ENCODE data around the gene NKIRAS1.
"Not testable (repeated sequence)": the region's sequence is repeated elsewhere in the genome, so short reads cannot be mapped to it uniquely, and the experiment has no call there.

NKIRAS1 gene

DNA sequence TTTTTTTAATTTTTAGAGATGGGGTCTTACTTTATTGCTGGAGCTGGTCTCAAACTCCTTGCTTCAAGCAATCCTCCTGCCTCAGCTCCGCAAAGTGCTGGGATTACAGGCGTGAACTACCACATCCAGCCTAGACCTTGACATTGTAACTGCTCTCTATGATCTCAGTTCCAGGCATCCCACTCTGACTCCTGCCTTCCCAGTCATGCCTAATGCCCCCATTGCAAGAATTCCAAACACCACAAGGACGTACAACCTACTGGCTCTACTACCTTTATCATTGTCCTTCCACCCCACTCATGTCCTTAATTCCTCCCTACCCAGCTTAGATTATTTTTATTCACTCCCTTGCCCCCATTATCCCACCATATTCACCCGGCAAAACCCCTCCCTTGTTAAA, 21.6 kb downstream of the NKIRAS1 start:
- no peak for DNase-seq

- DNase-seq = no peak
Observed at GRCh38 chr3:23894254-23895061, 22.3 kb downstream of the NKIRAS1 start.

DNA sequence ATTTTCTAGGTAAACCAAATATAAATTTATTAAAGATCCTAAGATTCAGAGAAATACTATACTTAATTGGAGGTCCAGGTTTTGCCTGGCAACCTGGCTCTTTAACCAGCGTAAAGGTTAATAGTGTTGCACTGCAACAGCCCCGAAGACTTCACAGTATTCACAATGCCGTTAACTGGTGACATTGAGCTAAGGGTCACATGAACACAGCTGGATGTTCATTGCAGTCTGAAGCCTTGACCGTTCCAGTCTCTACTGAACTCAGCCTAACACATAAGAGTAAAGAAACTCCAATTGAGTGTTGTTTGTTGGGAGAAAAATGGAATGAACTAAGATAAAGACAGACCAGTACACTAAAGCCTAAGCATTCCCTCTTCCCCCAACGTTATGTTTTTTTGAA, 26.8 kb downstream of the NKIRAS1 start:
- no peak for DNase-seq

- no peak for DNase-seq
Observed at GRCh38 chr3:23889386-23889785, 27.4 kb downstream of the NKIRAS1 start.

DNA sequence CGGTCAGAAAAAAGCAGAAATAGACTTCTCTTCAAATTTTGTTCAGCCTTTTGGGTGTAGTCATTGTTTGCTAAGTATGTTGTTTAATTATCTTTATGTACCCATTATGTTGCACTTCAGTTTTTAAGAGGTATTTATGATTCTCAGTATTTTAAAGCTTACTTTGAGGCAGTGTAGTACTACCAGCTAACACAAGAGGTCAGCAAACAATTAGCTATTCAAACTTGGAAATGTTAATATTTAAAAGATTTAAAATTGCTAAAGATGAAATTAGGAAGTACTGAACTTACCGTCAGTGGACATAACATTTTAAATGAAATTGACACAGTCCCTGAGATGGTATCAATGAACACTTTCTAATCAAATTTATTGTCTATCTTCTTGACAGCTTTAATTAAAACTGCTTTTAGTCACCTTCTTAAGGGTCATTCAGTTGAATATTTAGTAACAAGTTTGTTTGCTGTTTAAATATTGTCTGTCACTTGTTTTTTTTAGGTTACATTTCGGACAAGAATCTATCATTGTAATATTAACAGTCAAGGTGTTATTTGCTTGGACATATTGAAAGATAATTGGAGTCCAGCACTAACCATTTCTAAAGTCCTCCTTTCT, 28.1 kb downstream of the NKIRAS1 start:
- DNase-seq = no peak

- no peak for DNase-seq
Observed at GRCh38 chr3:23886311-23886710, 30.5 kb downstream of the NKIRAS1 start.

DNA sequence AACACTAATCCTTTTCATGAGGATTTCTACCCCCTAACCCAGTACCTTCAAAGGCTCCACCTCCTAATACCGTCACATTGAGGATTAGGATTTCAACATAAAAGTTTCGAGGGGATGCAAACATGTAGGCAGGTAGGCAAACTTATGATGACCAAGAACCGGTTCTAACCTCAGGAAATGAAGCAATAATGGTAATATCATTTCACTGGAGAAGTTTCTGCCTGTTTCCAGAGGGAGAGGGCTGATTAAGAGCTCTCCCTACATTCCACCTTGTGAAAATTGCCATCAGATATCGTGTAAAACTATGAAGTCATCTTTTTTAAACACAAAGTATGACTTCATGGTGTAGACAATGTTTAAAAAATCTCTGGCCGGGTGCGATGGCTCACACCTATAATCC, 31.6 kb downstream of the NKIRAS1 start:
- no peak for DNase-seq

GRCh38 chr3:23884481-23884880, 32.3 kb downstream of the NKIRAS1 start:
- no peak for DNase-seq

DNA sequence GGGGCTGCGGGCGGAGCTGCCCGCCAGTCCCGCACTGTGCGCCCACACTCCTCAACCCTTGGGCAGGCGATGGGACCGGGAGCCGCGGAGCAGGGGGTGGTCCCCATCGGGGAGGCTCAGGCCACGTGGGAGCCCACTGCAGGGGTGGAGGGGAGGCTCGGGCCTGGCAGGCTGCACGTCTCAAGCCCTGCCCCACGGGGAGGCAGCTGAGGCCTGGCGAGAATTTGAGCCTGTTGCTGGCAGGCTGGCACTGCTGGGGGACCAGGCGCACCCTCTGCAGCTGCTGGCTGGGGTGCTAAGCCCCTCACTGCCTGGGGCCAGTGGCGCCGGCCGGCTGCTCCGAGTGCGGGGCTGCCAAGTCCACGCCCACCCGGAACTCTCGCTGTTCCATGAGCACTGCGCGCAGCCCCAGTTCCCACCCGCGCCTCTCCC, 34.3 kb downstream of the NKIRAS1 start:
- no peak for DNase-seq

GRCh38 chr3:23881993-23882392, 34.8 kb downstream of the NKIRAS1 start:
- not testable (repeated sequence) for DNase-seq

DNA sequence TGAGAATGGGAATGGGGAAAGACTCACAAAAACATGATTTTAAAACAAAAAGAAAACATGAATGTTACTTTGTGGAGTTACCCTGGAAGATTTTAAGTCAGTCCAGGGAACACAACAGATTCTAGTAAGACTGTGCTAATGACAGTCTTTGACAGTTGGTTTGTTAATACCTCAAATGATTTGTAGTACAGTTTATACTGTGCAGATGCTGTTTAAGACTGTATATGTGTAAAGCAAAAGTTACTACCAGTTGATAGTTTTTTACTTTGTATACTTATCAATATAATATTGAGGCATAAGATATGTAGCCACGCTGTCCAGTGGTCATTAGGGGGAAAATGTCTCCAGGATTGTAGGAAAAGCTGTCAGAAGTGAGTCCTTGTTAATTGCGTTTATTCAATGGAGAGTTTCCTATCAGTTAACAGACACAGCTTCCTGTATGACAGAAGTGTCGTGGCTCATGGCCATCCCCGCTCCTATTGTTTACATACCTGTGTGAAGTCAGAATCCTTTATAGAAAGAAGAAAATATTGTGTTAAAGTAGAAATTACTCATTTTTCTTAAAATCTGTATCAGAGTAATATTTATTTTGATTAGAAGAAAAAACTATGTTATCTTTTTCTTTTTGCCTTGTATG, 36.0 kb downstream of the NKIRAS1 start:
- no peak for DNase-seq

- DNase-seq = no peak
Observed at GRCh38 chr3:23879485-23879884, 37.3 kb downstream of the NKIRAS1 start.

DNA sequence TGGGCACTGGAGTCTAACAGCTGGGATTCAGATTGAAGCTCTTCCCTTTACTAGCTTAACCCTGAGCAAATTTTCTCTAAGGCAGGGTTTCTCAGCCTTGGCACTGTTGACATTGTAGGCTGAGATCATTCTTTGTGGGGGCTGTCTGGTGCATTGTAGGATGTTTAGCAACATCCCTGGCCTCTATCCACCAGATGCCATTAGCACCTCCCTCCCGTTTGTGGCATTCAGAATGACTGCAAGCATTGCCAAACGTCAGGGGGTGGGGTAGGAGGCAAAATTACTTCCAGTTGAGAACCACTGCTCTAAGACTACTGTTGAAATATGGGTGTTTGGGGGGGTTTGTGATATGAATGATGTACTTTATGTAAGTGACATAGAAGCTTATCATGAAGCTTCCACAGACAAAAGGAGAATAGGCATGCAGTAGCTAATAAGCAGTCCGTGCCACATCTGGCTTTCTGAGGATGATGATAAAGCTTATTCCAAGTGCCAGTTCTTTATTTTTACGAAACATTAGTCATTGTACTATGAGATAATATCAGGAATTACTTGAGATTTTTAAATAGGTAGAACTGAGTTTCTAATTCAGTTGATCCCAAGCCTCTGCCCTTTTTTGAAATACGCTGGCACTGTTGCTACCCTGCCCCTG, 39.3 kb downstream of the NKIRAS1 start:
- no peak for DNase-seq

DNA sequence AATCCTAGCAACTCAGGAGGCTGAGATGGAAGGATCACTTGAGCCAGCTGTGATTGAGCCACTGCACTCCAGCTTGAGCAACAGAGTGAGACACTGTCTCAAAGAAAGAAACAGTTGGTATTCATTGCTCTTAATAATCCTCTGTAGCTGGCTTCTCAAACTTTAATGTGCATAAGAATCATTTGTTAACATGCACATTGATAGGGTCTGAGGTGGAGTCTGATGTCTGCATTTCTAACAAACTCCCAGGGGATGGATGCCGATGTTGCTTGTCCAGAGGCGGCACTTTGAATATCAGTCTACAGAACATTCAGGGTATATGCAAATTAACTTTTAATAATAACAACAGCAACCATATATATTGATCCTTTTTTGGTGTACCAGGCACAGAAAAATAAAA, 39.9 kb downstream of the NKIRAS1 start:
- DNase-seq = no peak

- DNase-seq = no peak
Observed at GRCh38 chr3:23875113-23875725, 41.6 kb downstream of the NKIRAS1 start.

DNA sequence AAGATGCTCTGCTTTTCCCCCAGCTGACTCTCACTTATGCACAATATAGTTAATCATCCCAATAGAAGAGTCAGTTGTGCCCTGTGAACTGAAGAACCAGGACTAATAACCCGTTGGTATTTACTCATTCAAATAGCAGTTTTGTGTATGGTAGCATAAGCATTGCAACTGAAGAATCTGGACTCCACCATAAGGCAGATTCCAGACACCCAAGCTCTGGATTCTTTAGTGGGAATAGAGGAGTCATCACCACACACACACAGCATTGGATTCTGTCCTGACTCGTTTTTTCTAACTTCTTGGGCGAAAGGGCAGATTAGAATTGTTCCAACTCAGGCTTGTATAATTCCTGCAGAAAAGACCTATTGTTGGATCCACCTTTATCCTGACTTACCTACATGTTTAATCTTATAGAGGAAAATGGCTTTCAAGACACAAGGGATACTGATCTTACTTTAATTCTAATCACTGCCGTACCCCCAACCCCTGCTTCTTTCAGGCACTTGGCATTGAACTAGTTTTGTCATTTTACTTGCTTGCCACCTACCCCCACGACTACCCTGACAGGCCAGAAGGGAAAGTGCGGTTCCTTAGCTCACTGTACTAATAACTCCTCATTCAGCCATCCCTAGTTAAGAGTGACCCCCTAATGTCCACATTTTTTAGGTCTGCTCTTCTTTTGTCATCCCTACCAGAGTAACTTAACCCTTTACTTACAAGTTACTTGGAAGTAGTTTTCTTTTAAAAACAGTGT, 42.3 kb downstream of the NKIRAS1 start:
- DNase-seq = no peak

- DNase-seq = no peak
Observed at GRCh38 chr3:23873941-23874340, 42.8 kb downstream of the NKIRAS1 start.

DNA sequence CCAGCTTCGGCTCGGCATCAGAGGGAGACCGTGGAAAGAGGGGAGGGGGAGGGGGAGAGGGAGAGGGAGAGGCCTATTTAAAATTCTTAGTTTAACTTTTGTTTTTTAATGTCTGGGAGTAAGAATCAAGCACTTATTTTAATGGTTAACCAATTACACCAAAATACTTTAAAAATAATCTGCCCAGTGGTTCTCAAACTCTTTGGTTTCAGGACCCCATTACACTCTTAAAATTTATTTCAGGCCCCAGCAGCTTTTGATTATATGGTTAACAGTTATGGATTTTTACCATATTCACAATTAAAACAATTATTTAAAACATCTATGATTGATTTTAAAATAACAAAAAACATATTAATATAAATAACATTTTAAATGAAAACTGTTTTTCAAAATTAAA, 44.5 kb downstream of the NKIRAS1 start:
- DNase-seq = no peak

GRCh38 chr3:23871361-23871760, 45.4 kb downstream of the NKIRAS1 start:
- DNase-seq = not testable (repeated sequence)

DNA sequence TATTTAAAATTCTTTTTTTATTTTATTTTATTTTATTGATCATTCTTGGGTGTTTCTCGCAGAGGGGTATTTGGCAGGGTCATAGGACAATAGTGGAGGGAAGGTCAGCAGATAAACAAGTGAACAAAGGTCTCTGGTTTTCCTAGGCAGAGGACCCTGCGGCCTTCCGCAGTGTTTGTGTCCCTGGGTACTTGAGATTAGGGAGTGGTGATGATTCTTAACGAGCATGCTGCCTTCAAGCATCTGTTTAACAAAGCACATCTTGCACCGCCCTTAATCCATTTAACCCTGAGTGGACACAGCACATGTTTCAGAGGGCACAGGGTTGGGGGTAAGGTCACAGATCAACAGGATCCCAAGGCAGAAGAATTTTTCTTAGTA, 46.1 kb downstream of the NKIRAS1 start:
- not testable (repeated sequence) for DNase-seq

- no peak for DNase-seq
Observed at GRCh38 chr3:23869977-23870662, 46.7 kb downstream of the NKIRAS1 start.

- no peak for DNase-seq
Observed at GRCh38 chr3:23867838-23868237, 49.0 kb downstream of the NKIRAS1 start.
